HepG2 (cell line): ENCODE measurements around the gene CCDC73. TPM values are rescaled to one million over a fixed set of nuclear protein-coding genes. Genes with fewer than 3 reads are reported as not detected.

Experiments used
- CHD4 ChIP-seq: fragments of 200-600 bp; sonication (generic); IDR thresholded peaks from 2 replicates; pipeline ENCODE4 v1.7.0; 2017; ENCODE audit warnings: mild to moderate bottlenecking, low read length, borderline replicate concordance
- E2F5 ChIP-seq: sonication (generic); formaldehyde crosslinking; conservative IDR thresholded peaks from 2 replicates; pipeline ENCODE4 v1.4.0; 2020; ENCODE audit warnings: missing genetic modification reagents
- FOXP1 ChIP-seq, 2 experiments: fragments of 450-650 bp in 1 of 2; IDR thresholded peaks; 2 replicates each; pipeline ENCODE4 v1.6.1; 2017 to 2018; ENCODE audit warnings: antibody characterized with exemption in 1 of 2
- HIVEP1 ChIP-seq: sonication (generic); formaldehyde crosslinking; IDR thresholded peaks from 2 replicates; pipeline ENCODE4 v1.4.0; 2020; ENCODE audit warnings: mild to moderate bottlenecking, missing genetic modification reagents
- HMGXB3 ChIP-seq: sonication (generic); formaldehyde crosslinking; IDR thresholded peaks from 2 replicates; pipeline ENCODE4 v1.4.0; 2020; ENCODE audit warnings: missing genetic modification reagents, borderline replicate concordance
- IRF9 ChIP-seq: sonication (generic); formaldehyde crosslinking; IDR thresholded peaks from 2 replicates; pipeline ENCODE4 v1.8.0; 2022; ENCODE audit warnings: missing genetic modification reagents, mild to moderate bottlenecking, borderline replicate concordance
- KDM1A ChIP-seq: IDR thresholded peaks from 2 replicates; pipeline ENCODE4 v1.6.1; 2016; ENCODE audit warnings: missing compliant biosample characterization
- NFIB ChIP-seq: sonication (generic); formaldehyde crosslinking; IDR thresholded peaks from 2 replicates; pipeline ENCODE4 v1.9.0; 2021; ENCODE audit warnings: missing genetic modification reagents, mild to moderate bottlenecking, borderline replicate concordance
- PHF21A ChIP-seq: sonication (generic); formaldehyde crosslinking; IDR thresholded peaks from 2 replicates; pipeline ENCODE4 v1.5.0; 2020; ENCODE audit warnings: mild to moderate bottlenecking, missing genetic modification reagents
- RBM39 ChIP-seq: fragments of 200-400 bp; formaldehyde crosslinking; IDR thresholded peaks from one replicate; pipeline ENCODE4 v1.6.1; 2018; ENCODE audit warnings: antibody characterized with exemption, mild to moderate bottlenecking, low read depth, low read length; ENCODE audit not compliant: poor library complexity, severe bottlenecking
- SAP130 ChIP-seq: IDR thresholded peaks from 2 replicates; pipeline ENCODE4 v1.6.1; 2016; ENCODE audit warnings: low read depth
- SOX5 ChIP-seq: IDR thresholded peaks from 2 replicates; pipeline ENCODE4 v1.6.1; 2016; ENCODE audit warnings: borderline replicate concordance
- YEATS2 ChIP-seq: sonication (generic); formaldehyde crosslinking; IDR thresholded peaks from 2 replicates; pipeline ENCODE4 v1.4.0; 2020; ENCODE audit warnings: missing genetic modification reagents, borderline replicate concordance
- ZC3H13 ChIP-seq: sonication (generic); formaldehyde crosslinking; IDR thresholded peaks from 2 replicates; pipeline ENCODE4 v1.8.1; 2023; ENCODE audit warnings: mild to moderate bottlenecking, missing genetic modification reagents, moderate library complexity
- ZKSCAN1 ChIP-seq: fragments of 150-350 bp; IDR thresholded peaks from 2 replicates; pipeline ENCODE4 v1.6.1; 2014; ENCODE audit warnings: low read length
- ZNF329 ChIP-seq: sonication (generic); formaldehyde crosslinking; IDR thresholded peaks from 2 replicates; pipeline ENCODE4 v1.9.0; 2021; ENCODE audit warnings: low read depth, mild to moderate bottlenecking, missing genetic modification reagents
- ZNF331 ChIP-seq: sonication (generic); formaldehyde crosslinking; IDR thresholded peaks from 2 replicates; pipeline ENCODE4 v1.4.0; 2020; ENCODE audit warnings: missing genetic modification reagents
- ZNF503 ChIP-seq: sonication (generic); formaldehyde crosslinking; IDR thresholded peaks from 2 replicates; pipeline ENCODE4 v1.4.0; 2020; ENCODE audit warnings: missing genetic modification reagents
- ZNF670 ChIP-seq: sonication (generic); formaldehyde crosslinking; IDR thresholded peaks from 2 replicates; pipeline ENCODE4 v1.8.0; 2022; ENCODE audit warnings: mild to moderate bottlenecking, missing genetic modification reagents, borderline replicate concordance
- ZNF788 ChIP-seq: sonication (generic); formaldehyde crosslinking; IDR thresholded peaks from 2 replicates; pipeline ENCODE4 v1.5.0; 2020; ENCODE audit warnings: mild to moderate bottlenecking, missing genetic modification reagents, borderline replicate concordance
- ZNF792 ChIP-seq: IDR thresholded peaks from 2 replicates; pipeline ENCODE4 v1.6.1; 2016
- ZSCAN29 ChIP-seq: sonication (generic); formaldehyde crosslinking; conservative IDR thresholded peaks from 2 replicates; pipeline ENCODE4 v1.4.0; 2020; ENCODE audit warnings: mild to moderate bottlenecking, missing genetic modification reagents
- polyA plus RNA-seq, 8 experiments: library from polyadenylated mRNA; depleted of rRNA in 3 of 8; stranded (reverse) in 7 of 8; unstranded in 1 of 8; fragments of >200 nt; fragmentation: Illumina TruSeq in 4 of 8; extraction: Trizol in 4 of 8; gene quantifications; 2 replicates each; pipeline versions ENCODE4 v1.2.1 to v1.2.3, GENCODE V29; 2011 to 2016; ENCODE audit warnings: low read depth in 4 of 8, missing spikeins in 1 of 8, mixed read lengths in 1 of 8; ENCODE audit not compliant: insufficient read depth in 1 of 8
- total RNA-seq, 5 experiments: library from RNA; depleted of rRNA; stranded (reverse); fragments of >200 nt; fragmentation: Illumina TruSeq; extraction: Trizol; gene quantifications; 2 replicates each; pipeline ENCODE4 v1.2.3, GENCODE V29; 2016; ENCODE audit warnings: low read depth in 1 of 5

CCDC73 gene
- total and polyA plus RNA-seq, 2 of the 13 experiments (the other 11 are each of a cell fraction or from before 2014, with no cell fraction given), result 0.01 to 0.11 TPM

GRCh38 chr11:32583459-32584271 lies 210.8 kb downstream of the CCDC73 start, which contains the start of gene EIF3M (continued):
- TF ChIP-seq HMGXB3 (CRISPR knock-in tag) (no peak; the same call in 1 of the 2 replicates), SAP130 (CRISPR knock-in tag) (peak; percentile 99), YEATS2 (CRISPR knock-in tag) (peak; percentile 97), NFIB (CRISPR knock-in tag) (no peak), IRF9 (CRISPR knock-in tag) (peak; percentile 97), ZNF503 (no peak; the same call in 1 of the 2 replicates), ZNF788 (peak; percentile 80), FOXP1 (IDR thresholded peaks at IDR 0.05) (0 out of 2 replicates have a peak, but pooled peaks have one; percentile 4), FOXP1 (CRISPR knock-in tag; IDR thresholded peaks at IDR 0.05) (no peak), HIVEP1 (peak; percentile 75), PHF21A (CRISPR knock-in tag) (peak; percentile 84), RBM39 (peak; percentile 89), E2F5 (CRISPR knock-in tag) (no peak), SOX5 (CRISPR knock-in tag) (0 out of 2 replicates have a peak, but pooled peaks have one; percentile 18), ZNF329 (CRISPR knock-in tag) (peak; percentile 82; the same call in 1 of the 2 replicates), KDM1A (CRISPR knock-in tag) (0 out of 2 replicates have a peak, but pooled peaks have one; percentile 6), ZC3H13 (CRISPR knock-in tag) (no peak), ZNF670 (peak; percentile 71; the same call in 1 of the 2 replicates), ZNF792 (CRISPR knock-in tag) (peak; percentile 88), ZNF331 (CRISPR knock-in tag) (peak; percentile 78), CHD4 (no peak), ZKSCAN1 (no peak), ZSCAN29 (CRISPR knock-in tag) (peak; percentile 71; the same call in 1 of the 2 replicates)
